Measurements from ENCODE around the gene NUMBL. TPM values are rescaled to one million over a fixed set of nuclear protein-coding genes. Genes with fewer than 3 reads are reported as not detected.

Gene NUMBL
- total RNA-seq, 2 experiments from 2014 or later = 6.2 to 9.2 TPM

DNA sequence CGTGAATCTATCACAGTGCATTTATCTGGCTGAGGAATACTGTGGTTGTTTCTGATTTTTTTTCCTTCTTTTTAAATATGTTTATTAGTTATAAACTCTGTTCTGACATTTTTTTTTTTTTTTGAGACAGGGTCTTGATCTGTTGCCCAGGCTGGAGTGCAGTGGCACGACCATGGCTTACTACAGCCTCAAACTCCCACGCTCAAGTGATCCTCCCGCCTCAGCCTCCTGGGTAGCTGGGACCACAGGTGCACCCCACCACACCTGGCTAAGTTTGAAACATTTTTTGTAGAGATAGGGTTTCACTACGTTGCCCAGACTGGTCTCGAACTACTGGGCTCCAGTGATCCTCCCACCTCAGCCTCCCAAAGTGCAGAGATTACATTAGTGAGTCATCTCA is 6.6 kb upstream of the NUMBL start:
- CTCF ChIA-PET = interaction anchor here (1.0 kb wide), 1 partner anchor 111 kb away, joined by 3 read pairs; no protein-coding TSS in a partner anchor
- H3K4me1 Mint-ChIP-seq (ENCODE audit: low read depth) = no peaks in the 10 kb centered on the region
- H3K4me3 Mint-ChIP-seq = no peak overlapping the region
- intact Hi-C loops (cut with micrococcal nuclease) = no loop called here
- H3K36me3 Mint-ChIP-seq (ENCODE audit: low read depth) = peaks cover 7% of the 10 kb centered on the region
- H3K9me3 Mint-ChIP-seq = no peaks in the 10 kb centered on the region
- no peak for DNase-seq
- H3K27ac Mint-ChIP-seq = no peak overlapping the region
- no peaks in the 10 kb centered on the region for H3K27me3 Mint-ChIP-seq (ENCODE audit: low read depth)

DNA sequence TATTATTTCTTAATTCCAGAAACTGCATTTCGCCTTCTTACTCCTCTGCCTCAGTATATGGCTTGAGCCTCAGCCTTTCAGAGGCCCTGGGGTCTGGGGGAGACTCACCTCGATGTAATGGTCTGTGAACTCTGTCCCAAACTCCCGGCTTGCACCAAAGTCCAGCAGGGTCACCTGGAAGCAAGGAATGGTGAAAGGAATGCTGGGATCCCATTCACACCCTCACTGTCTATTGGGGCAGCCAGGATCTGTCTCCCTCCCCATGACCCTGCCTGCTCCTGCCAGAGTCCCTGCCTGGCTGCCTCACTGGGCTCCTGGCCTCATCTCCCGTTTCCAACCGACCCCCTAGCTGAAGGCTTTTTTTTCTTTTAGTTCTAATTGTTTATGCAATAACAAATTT is 5.4 kb upstream of the NUMBL start:
- no peak overlapping the region for H3K4me3 Mint-ChIP-seq
- DNase-seq = no peak
- peaks cover 1% of the 10 kb centered on the region for H3K36me3 Mint-ChIP-seq (ENCODE audit: low read depth)
- no peak overlapping the region for H3K27ac Mint-ChIP-seq
- H3K9me3 Mint-ChIP-seq = no peaks in the 10 kb centered on the region
- CTCF ChIA-PET = no interaction called here
- H3K27me3 Mint-ChIP-seq (ENCODE audit: low read depth) = no peaks in the 10 kb centered on the region
- H3K4me1 Mint-ChIP-seq (ENCODE audit: low read depth) = peaks cover 6% of the 10 kb centered on the region
- intact Hi-C loops (cut with micrococcal nuclease) = no loop called here

DNA sequence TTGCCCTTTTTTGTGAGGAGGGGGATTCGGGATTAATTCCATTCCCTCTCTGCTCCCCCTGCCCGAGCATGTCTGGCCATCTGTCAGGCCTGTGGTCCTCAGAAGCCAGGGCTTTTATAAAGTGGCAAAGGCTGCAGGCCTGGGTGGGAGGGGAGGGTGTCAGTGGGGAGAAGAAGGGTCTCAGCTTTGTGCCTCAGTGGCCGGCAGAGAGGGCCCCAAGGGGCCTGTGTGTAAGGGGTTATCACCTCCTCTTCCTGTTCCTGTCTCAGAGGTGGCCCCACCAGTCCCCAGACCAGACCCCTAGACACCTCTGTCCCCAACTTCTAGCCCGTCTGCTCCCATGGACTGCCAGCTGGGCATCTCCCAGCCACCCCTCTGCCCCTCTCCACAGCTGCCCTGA is 3.4 kb upstream of the NUMBL start:
- H3K27me3 Mint-ChIP-seq (ENCODE audit: low read depth) = no peaks in the 10 kb centered on the region
- H3K27ac Mint-ChIP-seq = no peak overlapping the region
- intact Hi-C loops (cut with micrococcal nuclease) = no loop called here
- H3K4me3 Mint-ChIP-seq = no peak overlapping the region
- H3K36me3 Mint-ChIP-seq (ENCODE audit: low read depth) = peaks cover 1% of the 10 kb centered on the region
- no peaks in the 10 kb centered on the region for H3K9me3 Mint-ChIP-seq
- CTCF ChIA-PET = no interaction called here
- no peak for DNase-seq
- peaks cover 7% of the 10 kb centered on the region for H3K4me1 Mint-ChIP-seq (ENCODE audit: low read depth)

- peaks cover 7% of the 10 kb centered on the region for H3K4me1 Mint-ChIP-seq (ENCODE audit: low read depth)
- CTCF ChIA-PET = no interaction called here
- H3K27me3 Mint-ChIP-seq (ENCODE audit: low read depth) = no peaks in the 10 kb centered on the region
- H3K36me3 Mint-ChIP-seq (ENCODE audit: low read depth) = peaks cover 1% of the 10 kb centered on the region
- peak overlapping the region; percentile 19 for H3K27ac Mint-ChIP-seq
- no peaks in the 10 kb centered on the region for H3K9me3 Mint-ChIP-seq
- no peak for DNase-seq
- intact Hi-C loops (cut with micrococcal nuclease) = no loop called here
- H3K4me3 Mint-ChIP-seq = no peak overlapping the region
These were observed 2.8 kb upstream of the NUMBL start for GRCh38 chr19:40693150-40693788.

DNA sequence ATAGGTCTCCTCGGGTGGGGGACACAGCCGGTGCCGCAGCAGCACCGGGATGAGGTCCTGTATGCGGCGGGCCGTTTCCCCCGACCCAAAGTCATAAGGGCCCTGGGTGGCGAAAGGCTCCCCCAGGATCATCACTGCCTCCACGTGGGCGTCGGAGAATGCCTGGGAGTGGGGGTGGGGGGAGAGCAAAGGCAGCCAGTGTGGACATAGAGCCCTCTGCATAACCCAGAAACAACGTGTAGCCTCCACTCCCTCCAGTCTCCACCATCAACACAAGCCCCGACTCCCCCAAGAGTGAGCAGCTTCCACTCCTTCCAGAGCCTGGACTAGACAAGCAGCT is 1.7 kb upstream of the NUMBL start:
- CTCF ChIA-PET = no interaction called here
- Mint-ChIP-seq H3K4me1 (ENCODE audit: low read depth) (peaks cover 7% of the 10 kb centered on the region), H3K36me3 (ENCODE audit: low read depth) (no peaks in the 10 kb centered on the region), H3K4me3 (no peak overlapping the region), H3K27ac (peak overlapping the region; percentile 28), H3K9me3 (no peaks in the 10 kb centered on the region), H3K27me3 (ENCODE audit: low read depth) (no peaks in the 10 kb centered on the region)
- DNase-seq = no peak
- intact Hi-C loops (cut with micrococcal nuclease) = no loop called here

DNA sequence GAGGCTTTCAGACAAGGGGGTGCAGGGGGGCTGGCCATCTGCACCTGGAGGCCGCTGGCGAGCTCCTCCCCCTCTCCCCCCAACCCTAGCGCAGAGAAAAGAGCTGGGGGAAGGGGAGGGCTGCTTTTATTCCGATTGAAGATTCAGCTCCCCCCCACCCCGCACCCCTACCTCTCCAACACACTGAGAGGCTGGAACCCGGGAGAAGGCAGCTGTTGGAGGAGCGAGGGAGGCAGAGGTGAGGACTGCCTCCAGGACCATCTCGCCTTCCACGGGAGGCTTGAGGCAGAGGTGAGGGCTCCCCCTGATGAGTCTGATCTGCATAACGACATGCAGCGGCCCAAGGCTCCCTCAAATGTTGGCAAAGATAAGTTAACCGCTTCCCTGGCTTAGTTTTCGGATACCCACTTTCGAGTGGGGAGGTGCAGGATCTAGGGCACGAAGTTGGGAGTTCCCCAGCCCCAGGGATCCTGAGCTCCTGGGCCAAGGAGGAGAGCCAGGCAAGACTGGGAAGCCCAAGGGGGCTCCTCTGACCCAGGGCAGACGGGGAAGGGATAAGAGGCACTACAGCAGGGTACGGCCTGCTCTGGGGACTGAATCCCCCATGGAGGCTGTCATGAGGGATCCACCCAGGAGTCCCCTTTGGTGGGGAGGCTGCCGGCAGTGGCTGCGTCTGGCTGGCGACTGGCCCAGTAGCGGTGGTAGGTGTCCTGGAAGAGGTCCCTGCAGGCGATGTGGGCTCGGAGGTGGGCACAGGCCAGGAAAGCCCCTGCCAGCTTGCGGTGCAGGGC is 1.2 kb upstream of the NUMBL start:
- peak; percentile 48 for DNase-seq
- peak overlapping the region; percentile 95 for H3K27ac Mint-ChIP-seq
- no peaks in the 10 kb centered on the region for H3K27me3 Mint-ChIP-seq (ENCODE audit: low read depth)
- peaks cover 7% of the 10 kb centered on the region for H3K4me1 Mint-ChIP-seq (ENCODE audit: low read depth)
- CTCF ChIA-PET = interaction anchor here (1.3 kb wide), 1 partner anchor 57 kb away, joined by 3 read pairs; no protein-coding TSS in a partner anchor
- intact Hi-C loops (cut with micrococcal nuclease) = loop anchor here (2.0 kb wide), 2 partner anchors 29 to 77 kb away; no protein-coding TSS in a partner anchor
- H3K9me3 Mint-ChIP-seq = no peaks in the 10 kb centered on the region
- H3K4me3 Mint-ChIP-seq = peak overlapping the region; percentile 87
- no peaks in the 10 kb centered on the region for H3K36me3 Mint-ChIP-seq (ENCODE audit: low read depth)

DNA sequence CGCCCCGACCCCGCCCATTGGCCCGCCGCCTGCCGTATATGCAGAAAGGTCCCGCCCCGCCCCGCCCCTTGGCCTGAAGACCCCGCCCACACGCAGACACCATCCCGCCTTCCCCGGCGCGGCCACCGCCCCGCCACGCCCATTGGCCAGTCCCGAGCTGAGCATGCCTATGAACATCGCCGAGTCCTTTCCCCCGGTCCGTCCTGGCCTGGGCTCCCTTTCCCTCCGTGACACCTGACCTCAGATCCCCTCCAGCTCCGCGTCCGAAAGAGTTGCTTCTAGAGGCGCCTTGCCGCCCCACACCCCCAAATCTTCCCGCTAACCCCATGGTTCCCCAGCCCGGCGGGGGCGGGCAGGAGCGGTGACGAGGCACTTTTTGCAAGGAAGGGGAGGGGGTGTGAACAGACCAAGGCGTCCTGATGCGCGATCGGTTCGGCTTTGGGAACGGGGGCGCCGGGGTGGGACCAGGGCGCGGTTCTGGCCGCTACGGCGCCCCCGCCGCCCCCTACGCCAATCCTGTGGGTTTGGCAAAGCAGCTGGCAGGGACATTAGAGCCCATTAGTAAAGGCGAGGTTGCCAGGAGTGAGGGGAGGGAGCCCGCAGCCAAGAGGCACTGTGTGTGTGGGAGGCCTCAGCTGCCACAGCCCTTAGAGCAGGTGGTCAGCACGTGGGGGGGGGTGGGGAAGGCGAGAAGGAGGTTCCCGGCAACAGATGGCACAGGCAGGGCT is 406 bp upstream of the NUMBL start:
- Mint-ChIP-seq H3K27ac (peak overlapping the region; percentile 95), H3K4me1 (ENCODE audit: low read depth) (peaks cover 7% of the 10 kb centered on the region), H3K36me3 (ENCODE audit: low read depth) (peaks cover 2% of the 10 kb centered on the region), H3K4me3 (peak overlapping the region; percentile 87), H3K27me3 (ENCODE audit: low read depth) (no peaks in the 10 kb centered on the region), H3K9me3 (no peaks in the 10 kb centered on the region)
- CTCF ChIA-PET = interaction anchor here (0.6 to 1.3 kb wide), 5 partner anchors 28 to 523 kb away, joined by 3 to 5 read pairs (median 3); no protein-coding TSS in a partner anchor
- intact Hi-C loops (cut with micrococcal nuclease) = loop anchor here (1.0 to 2.0 kb wide), 5 partner anchors 25 to 107 kb away; partner anchors contain the start of genes COQ8B and SNRPA
- DNase-seq = peak; percentile 93

DNA sequence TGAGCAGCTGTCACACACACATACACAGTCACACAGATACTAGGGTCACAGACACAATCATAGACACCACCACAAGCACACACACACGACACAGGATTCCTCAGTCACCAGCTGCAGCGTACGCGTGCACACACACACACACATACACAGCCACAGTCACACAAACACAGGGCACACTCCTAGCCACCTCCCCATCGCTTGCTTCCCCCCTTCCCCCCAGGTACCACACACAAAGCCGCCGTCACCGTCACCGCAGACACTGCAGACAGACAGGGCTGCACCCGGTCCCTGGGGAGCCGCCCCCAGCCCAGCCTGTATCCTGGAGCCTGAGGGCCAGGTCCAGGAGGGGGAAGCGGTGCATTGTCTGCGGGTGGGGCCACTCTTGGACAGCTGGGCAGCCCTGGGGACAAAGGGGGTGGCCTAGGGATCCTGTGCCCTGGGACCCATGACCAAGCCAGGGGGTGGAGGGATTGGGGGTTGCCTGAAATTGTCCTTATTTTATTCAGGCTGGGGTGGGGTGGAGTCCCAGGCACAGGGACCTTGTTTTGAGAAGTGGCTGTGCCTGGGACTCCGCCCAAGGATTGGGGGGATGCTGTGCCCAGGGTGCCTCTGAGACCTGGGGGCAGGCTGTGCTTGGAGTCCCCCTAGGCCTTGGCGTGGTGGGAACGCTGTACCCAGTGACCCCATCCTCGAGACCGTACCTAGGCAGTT is 957 bp downstream of the NUMBL start:
- H3K9me3 Mint-ChIP-seq = no peaks in the 10 kb centered on the region
- H3K27ac Mint-ChIP-seq = no peak overlapping the region
- H3K36me3 Mint-ChIP-seq (ENCODE audit: low read depth) = peaks cover 6% of the 10 kb centered on the region
- no peaks in the 10 kb centered on the region for H3K27me3 Mint-ChIP-seq (ENCODE audit: low read depth)
- DNase-seq = peak; percentile 31
- H3K4me1 Mint-ChIP-seq (ENCODE audit: low read depth) = peaks cover 7% of the 10 kb centered on the region
- CTCF ChIA-PET = no interaction called here
- peak overlapping the region; percentile 52 for H3K4me3 Mint-ChIP-seq
- intact Hi-C loops (cut with micrococcal nuclease) = loop anchor here (1.0 to 2.0 kb wide), 5 partner anchors 27 to 109 kb away; partner anchors contain the start of genes COQ8B and SNRPA

DNA sequence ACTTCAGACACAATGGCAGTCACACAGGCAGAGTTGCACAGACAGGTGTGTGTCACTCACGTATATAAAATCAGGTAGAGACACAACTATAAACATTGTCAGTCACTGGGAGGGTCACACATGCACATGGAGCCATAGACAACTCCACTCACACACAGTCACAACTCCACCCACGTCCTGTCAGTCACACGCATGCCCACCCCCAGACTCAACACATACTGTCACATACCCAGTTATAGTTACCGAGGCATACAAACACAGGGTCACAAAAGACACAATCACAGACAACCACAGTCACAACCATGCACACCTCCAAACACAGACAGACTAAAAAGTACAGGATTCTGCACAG is 1.5 kb downstream of the NUMBL start:
- no peak for DNase-seq
- CTCF ChIA-PET = no interaction called here
- peaks cover 7% of the 10 kb centered on the region for H3K4me1 Mint-ChIP-seq (ENCODE audit: low read depth)
- no peak overlapping the region for H3K4me3 Mint-ChIP-seq
- H3K9me3 Mint-ChIP-seq = no peaks in the 10 kb centered on the region
- intact Hi-C loops (cut with micrococcal nuclease) = no loop called here
- H3K36me3 Mint-ChIP-seq (ENCODE audit: low read depth) = peaks cover 8% of the 10 kb centered on the region
- H3K27me3 Mint-ChIP-seq (ENCODE audit: low read depth) = no peaks in the 10 kb centered on the region
- H3K27ac Mint-ChIP-seq = no peak overlapping the region

DNA sequence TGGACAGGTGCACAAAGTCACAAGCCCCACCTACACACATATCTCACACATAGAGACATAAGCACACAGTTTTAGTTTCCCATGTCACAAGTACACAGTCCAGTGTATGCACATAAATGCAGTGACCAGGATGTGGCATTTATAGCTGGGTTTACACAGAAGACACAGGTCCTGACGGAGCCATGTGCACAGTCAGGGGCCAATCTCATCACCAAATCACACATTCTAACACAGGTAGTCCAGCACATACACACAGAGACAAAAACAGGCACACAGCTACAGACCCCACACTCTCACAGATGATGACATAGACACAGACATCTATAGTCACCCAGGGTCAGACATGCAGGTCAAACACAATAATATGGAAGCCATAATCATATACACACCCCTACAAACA is 2.1 kb downstream of the NUMBL start:
- H3K27ac Mint-ChIP-seq = no peak overlapping the region
- CTCF ChIA-PET = no interaction called here
- no peak overlapping the region for H3K4me3 Mint-ChIP-seq
- peaks cover 8% of the 10 kb centered on the region for H3K36me3 Mint-ChIP-seq (ENCODE audit: low read depth)
- DNase-seq = no peak
- H3K4me1 Mint-ChIP-seq (ENCODE audit: low read depth) = peaks cover 7% of the 10 kb centered on the region
- no peaks in the 10 kb centered on the region for H3K27me3 Mint-ChIP-seq (ENCODE audit: low read depth)
- intact Hi-C loops (cut with micrococcal nuclease) = no loop called here
- H3K9me3 Mint-ChIP-seq = no peaks in the 10 kb centered on the region

GRCh38 chr19:40687525-40688016 is 2.9 kb downstream of the NUMBL start:
- DNase-seq = no peak
- CTCF ChIA-PET = no interaction called here
- H3K4me1 Mint-ChIP-seq (ENCODE audit: low read depth) = peaks cover 7% of the 10 kb centered on the region
- peaks cover 8% of the 10 kb centered on the region for H3K36me3 Mint-ChIP-seq (ENCODE audit: low read depth)
- no peak overlapping the region for H3K4me3 Mint-ChIP-seq
- intact Hi-C loops (cut with micrococcal nuclease) = no loop called here
- H3K27me3 Mint-ChIP-seq (ENCODE audit: low read depth) = no peaks in the 10 kb centered on the region
- no peaks in the 10 kb centered on the region for H3K9me3 Mint-ChIP-seq
- H3K27ac Mint-ChIP-seq = no peak overlapping the region

All from activated naive CD4-positive, alpha-beta T cell treated with anti-CD3 and anti-CD28 coated beads for 36 hours (primary cell).